Caco-2 (cell line): Measurements from ENCODE around the gene LRGUK. TPM values are rescaled to one million over a fixed set of nuclear protein-coding genes. Genes with fewer than 3 reads are reported as not detected.

ENCODE experiments used
- BruUV-seq: library from RNA; stranded (reverse); fragments of 400-500 nt; replicated peaks from 2 replicates; lab custom pipeline; 2021; lab: Mats Ljungman, UMichigan
- CTCF ChIA-PET: fragments of 300-600 bp; sonication (Branson Sonifier 250); formaldehyde crosslinking; loops from one replicate; lab custom pipeline; 2022; ENCODE audit warnings: antibody characterized with exemption; lab: Charles Lee
- POLR2A ChIA-PET: fragments of 300-600 bp; sonication (Branson Sonifier 250); formaldehyde crosslinking; loops from one replicate; lab custom pipeline; 2022; ENCODE audit warnings: antibody characterized with exemption; lab: Charles Lee
- DNase-seq, 2 experiments: peaks; one replicate each; pipeline versions ENCODE4 v3.0.0 to v3.0.0-alpha.2; 2020 to 2022
- H3K27me3 ChIP-seq: replicated peaks from 2 replicates; pipeline ENCODE4 v1.6.0; 2011; ENCODE audit warnings: low read length; ENCODE audit not compliant: control insufficient read depth, insufficient read depth
- H3K36me3 ChIP-seq: 2 replicates; pipeline ENCODE4 v1.5.1; 2011; ENCODE audit warnings: low read length; ENCODE audit not compliant: control insufficient read depth, insufficient read depth
- H3K4me1 ChIP-seq: fragments of 250-450 bp; sonication (Bioruptor Pico); 2 replicates; pipeline ENCODE4 v1.5.1; 2020; ENCODE audit warnings: mild to moderate bottlenecking
- H3K4me3 ChIP-seq: 2 replicates; pipeline ENCODE4 v1.5.1; 2011; ENCODE audit warnings: low read depth, mild to moderate bottlenecking, control low read depth, low read length
- H3K9me3 ChIP-seq: fragments of 250-450 bp; sonication (Bioruptor Pico); 2 replicates; pipeline ENCODE4 v1.5.1; 2020; ENCODE audit warnings: mild to moderate bottlenecking, moderate library complexity
- H3K27ac Mint-ChIP-seq: one replicate; pipeline ENCODE4 v1.8.0; 2022; ENCODE audit warnings: mixed read lengths; ENCODE audit not compliant: unreplicated experiment
- H3K27me3 Mint-ChIP-seq: one replicate; pipeline ENCODE4 v1.8.0; 2022; ENCODE audit warnings: mixed read lengths; ENCODE audit not compliant: insufficient read depth, unreplicated experiment
- H3K36me3 Mint-ChIP-seq: one replicate; pipeline ENCODE4 v1.8.0; 2022; ENCODE audit warnings: mild to moderate bottlenecking, mixed read lengths; ENCODE audit not compliant: insufficient read depth, unreplicated experiment
- H3K4me1 Mint-ChIP-seq: one replicate; pipeline ENCODE4 v1.8.0; 2022; ENCODE audit warnings: low read depth, mixed read lengths; ENCODE audit not compliant: unreplicated experiment
- H3K4me3 Mint-ChIP-seq: one replicate; pipeline ENCODE4 v1.8.0; 2022; ENCODE audit warnings: mild to moderate bottlenecking, moderate library complexity, mixed read lengths; ENCODE audit not compliant: unreplicated experiment
- H3K9me3 Mint-ChIP-seq: one replicate; pipeline ENCODE4 v1.8.0; 2022; ENCODE audit warnings: mixed read lengths; ENCODE audit not compliant: unreplicated experiment
- intact Hi-C: fragments of 100-400 bp; cut with micrococcal nuclease; formaldehyde crosslinking; loops from one replicate; pipeline ENCODE4 v1.10.0; 2022; ENCODE audit not compliant: unreplicated experiment
- total RNA-seq: library from RNA; stranded (reverse); gene quantifications from 2 replicates; pipeline ENCODE4 v1.2.3, GENCODE V29; 2022
- TF ChIP-seq, protein P1 (sequence below), 2 experiments: fragments of 200-600 bp in 1 of 2; IDR thresholded peaks; 1 replicate in 1 of 2; 2 replicates in 1 of 2; pipeline versions ENCODE4 v1.5.1 to v1.8.0; 2011 to 2022; ENCODE audit warnings: antibody characterized with exemption in 1 of 2, control low read depth in 1 of 2, inconsistent platforms in 1 of 2, low read depth in 1 of 2, low read length in 1 of 2, mild to moderate bottlenecking in 1 of 2, moderate library complexity in 1 of 2; ENCODE audit not compliant: insufficient read depth in 1 of 2, severe bottlenecking in 1 of 2, unreplicated experiment in 1 of 2

The LRGUK gene
- total RNA-seq, 1 experiment from 2014 or later: 0.09 TPM

DNA sequence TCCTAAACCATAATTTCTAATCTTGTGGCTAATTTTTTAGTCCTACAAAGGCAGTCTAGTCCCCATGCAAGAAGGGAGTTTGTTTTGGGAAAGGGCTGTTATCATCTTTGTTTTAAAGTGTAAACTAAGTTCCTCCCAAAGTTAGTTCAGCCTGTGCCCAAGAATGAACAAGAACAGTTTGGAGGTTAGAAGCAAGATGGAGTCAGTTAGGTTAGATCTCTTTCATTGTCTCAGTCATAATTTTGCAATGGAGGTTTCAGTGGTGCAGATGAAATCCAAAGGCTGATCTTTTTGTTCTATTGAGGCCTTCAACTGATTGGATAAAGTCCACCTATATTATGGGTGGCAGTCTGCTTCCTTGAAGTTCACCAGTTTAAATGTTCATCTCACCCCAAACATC, 68.1 kb downstream of the LRGUK start:
- no TSS peak for BruUV-seq
- intact Hi-C loops: no loop called here
- no peaks in the 10 kb centered on the region for H3K9me3 ChIP-seq
- TF ChIP-seq, protein P1, sequence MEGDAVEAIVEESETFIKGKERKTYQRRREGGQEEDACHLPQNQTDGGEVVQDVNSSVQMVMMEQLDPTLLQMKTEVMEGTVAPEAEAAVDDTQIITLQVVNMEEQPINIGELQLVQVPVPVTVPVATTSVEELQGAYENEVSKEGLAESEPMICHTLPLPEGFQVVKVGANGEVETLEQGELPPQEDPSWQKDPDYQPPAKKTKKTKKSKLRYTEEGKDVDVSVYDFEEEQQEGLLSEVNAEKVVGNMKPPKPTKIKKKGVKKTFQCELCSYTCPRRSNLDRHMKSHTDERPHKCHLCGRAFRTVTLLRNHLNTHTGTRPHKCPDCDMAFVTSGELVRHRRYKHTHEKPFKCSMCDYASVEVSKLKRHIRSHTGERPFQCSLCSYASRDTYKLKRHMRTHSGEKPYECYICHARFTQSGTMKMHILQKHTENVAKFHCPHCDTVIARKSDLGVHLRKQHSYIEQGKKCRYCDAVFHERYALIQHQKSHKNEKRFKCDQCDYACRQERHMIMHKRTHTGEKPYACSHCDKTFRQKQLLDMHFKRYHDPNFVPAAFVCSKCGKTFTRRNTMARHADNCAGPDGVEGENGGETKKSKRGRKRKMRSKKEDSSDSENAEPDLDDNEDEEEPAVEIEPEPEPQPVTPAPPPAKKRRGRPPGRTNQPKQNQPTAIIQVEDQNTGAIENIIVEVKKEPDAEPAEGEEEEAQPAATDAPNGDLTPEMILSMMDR (IDR thresholded peaks at IDR 0.05; ENCODE audit: insufficient read depth in 1 of 2, low read depth in 1 of 2, low read length in 1 of 2, severe bottlenecking in 1 of 2, unreplicated experiment in 1 of 2): no peak
- Mint-ChIP-seq H3K27me3 (peaks cover 12% of the 10 kb centered on the region), H3K36me3 (no peaks in the 10 kb centered on the region), H3K9me3 (no peaks in the 10 kb centered on the region), H3K4me3 (no peak overlapping the region), H3K27ac (no peak overlapping the region), H3K4me1 (no peaks in the 10 kb centered on the region)
- no peak for DNase-seq
- no peaks in the 10 kb centered on the region for H3K4me1 ChIP-seq
- CTCF ChIA-PET: no interaction called here
- H3K4me3 ChIP-seq: no peak overlapping the region
- no peaks in the 10 kb centered on the region for H3K36me3 ChIP-seq
- H3K27me3 ChIP-seq: peaks cover 2% of the 10 kb centered on the region
- POLR2A ChIA-PET: no interaction called here

GRCh38 chr7:134196439-134196838, 69.3 kb downstream of the LRGUK start:
- intact Hi-C loops: no loop called here
- Mint-ChIP-seq H3K9me3 (no peaks in the 10 kb centered on the region), H3K27me3 (peaks cover 12% of the 10 kb centered on the region), H3K36me3 (no peaks in the 10 kb centered on the region), H3K4me1 (no peaks in the 10 kb centered on the region), H3K27ac (no peak overlapping the region), H3K4me3 (no peak overlapping the region)
- TF ChIP-seq, protein P1 (IDR thresholded peaks at IDR 0.05; ENCODE audit: insufficient read depth in 1 of 2, low read depth in 1 of 2, low read length in 1 of 2, severe bottlenecking in 1 of 2, unreplicated experiment in 1 of 2): no peak
- BruUV-seq: no TSS peak
- Histone ChIP-seq H3K4me3 (no peak overlapping the region), H3K9me3 (no peaks in the 10 kb centered on the region), H3K27me3 (peaks cover 2% of the 10 kb centered on the region), H3K4me1 (no peaks in the 10 kb centered on the region), H3K36me3 (no peaks in the 10 kb centered on the region)
- ChIA-PET CTCF (no interaction called here), POLR2A (no interaction called here)
- no peak for DNase-seq

DNA sequence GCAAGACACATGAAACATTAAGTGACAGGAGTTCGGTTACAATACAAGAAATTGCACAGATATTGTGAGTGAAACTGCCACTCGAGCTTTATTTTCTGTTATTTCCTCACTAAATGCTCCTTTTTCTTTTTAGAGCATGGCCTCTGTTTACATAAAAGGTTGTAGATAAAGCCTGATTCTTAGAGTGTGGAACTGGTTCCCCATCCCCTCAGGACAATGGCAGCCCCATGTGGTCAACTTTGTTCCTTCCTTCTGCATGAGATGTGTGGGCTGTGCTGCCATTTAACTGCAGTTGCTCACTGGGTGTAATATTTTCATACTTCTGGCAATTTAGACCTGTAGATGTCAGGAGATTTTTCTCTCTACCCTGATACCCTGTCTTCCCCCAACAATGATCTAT, 70.2 kb downstream of the LRGUK start:
- no peak for DNase-seq
- BruUV-seq: no TSS peak
- Mint-ChIP-seq H3K4me1 (no peaks in the 10 kb centered on the region), H3K36me3 (no peaks in the 10 kb centered on the region), H3K27ac (no peak overlapping the region), H3K27me3 (peaks cover 14% of the 10 kb centered on the region), H3K9me3 (no peaks in the 10 kb centered on the region), H3K4me3 (no peak overlapping the region)
- Histone ChIP-seq H3K36me3 (no peaks in the 10 kb centered on the region), H3K4me3 (no peak overlapping the region), H3K9me3 (no peaks in the 10 kb centered on the region), H3K4me1 (no peaks in the 10 kb centered on the region), H3K27me3 (peaks cover 2% of the 10 kb centered on the region)
- ChIA-PET CTCF (no interaction called here), POLR2A (no interaction called here)
- intact Hi-C loops: no loop called here
- TF ChIP-seq, protein P1 (IDR thresholded peaks at IDR 0.05; ENCODE audit: insufficient read depth in 1 of 2, low read depth in 1 of 2, low read length in 1 of 2, severe bottlenecking in 1 of 2, unreplicated experiment in 1 of 2): no peak
